HG02981 (cell line): ENCODE measurements around the gene CAPN9.

Source experiments
- ATAC-seq: cut with Tn5 transposase; IDR thresholded peaks from one replicate; pipeline ENCODE4 v1.9.1; 2021; ENCODE audit warnings: mild to moderate bottlenecking, moderate library complexity; ENCODE audit not compliant: unreplicated experiment

Gene CAPN9

DNA sequence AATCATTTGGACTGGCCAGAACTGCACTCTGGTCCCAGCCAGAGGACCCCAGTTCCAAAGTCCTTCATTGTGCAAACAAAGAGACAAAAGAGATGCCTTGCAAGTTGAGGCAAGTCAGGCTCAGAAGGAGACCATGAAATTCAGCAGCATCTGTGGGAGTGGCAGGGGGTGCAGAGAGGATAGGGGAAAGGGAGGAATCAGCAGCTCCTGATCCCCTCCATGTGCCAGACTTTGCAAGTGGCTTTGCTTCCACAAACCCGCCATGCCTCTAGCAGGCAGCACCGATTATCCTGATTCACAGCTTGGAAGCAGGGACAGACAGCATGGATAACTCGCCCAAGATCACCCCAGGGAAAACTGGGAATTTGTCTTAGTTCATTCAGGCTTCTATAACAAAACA, 2.1 kb upstream of the CAPN9 start:
- ATAC-seq, result no peak

DNA sequence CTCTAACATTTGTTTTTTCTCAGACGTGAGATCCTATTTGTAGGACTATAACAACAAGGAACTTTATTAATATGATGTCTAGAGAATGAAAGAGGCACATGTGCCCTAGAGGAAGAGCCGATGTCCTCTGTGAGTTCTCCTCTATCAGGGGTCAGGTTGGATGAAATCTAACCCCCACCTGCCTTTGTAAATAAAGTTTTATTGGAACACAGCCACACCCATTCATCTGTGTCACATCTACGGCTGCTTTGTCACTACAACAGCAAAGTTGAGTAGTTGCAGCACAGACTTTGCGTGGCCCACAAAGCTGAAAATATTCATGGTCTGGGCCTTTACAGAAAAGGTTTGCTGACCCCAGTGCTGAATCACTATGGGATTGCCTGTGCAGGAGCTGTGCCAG, 571 bp upstream of the CAPN9 start:
- no peak for ATAC-seq

DNA sequence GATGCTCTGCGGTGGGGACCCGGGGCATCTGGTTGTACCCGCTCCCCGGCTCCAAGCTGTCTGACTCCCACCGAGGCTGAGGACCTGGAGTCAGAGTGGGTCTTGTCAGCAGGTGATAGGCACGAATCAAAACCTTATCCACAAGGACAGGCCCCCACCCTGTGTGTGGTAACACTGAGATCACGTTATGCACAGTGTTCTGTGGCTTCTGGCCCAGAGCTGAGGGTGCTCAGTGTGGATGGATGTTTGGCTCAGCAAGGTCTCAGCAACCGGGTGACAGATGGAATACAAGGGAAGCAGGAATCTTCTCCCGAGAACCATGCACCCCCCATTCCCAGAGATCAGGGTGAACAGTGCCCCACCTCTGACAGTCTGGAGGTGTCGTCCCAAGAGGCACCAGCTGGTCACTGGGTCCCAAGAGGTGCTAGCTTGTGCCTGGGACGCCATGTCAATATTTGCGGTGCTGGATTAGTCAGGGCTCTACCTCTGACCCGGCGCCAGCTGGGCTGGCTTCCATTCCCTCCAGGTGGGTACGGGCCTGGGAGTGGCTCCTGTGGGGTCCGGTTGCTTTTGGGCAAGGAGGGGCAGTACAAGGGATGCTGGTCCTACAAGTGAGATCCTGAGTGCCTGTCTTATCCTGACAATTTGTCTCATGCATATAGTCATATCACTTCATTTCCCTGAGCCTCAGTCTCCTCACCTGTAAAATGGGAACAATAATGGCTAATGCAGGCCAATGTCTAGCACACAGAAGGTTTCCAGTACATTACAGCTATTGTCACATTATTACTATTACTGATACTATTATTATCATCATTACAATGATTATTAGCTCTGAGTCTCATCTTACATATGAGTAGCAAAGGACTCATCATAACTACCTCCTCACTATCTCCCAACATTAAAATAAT, 957 bp downstream of the CAPN9 start:
- ATAC-seq, result no peak

DNA sequence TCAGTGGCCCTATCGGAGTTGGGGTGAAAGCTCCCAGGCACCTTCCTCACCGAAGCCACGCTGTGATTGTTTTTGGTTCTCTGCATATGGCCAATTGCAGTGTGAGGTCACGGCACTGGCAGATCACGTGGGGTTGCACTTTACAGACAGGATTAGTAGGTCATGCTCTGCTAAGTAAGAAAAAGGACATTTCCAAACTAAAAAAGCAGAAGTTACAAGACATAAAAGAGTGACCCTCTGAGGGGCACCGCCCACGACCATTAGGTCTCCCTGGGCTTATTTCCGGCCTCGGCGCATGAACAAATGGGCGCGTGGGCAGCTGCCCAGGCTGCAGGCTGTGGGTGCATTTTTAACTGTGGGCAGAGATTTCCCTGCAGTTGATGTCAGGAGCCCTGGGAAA, 2.0 kb downstream of the CAPN9 start:
- ATAC-seq, result no peak

DNA sequence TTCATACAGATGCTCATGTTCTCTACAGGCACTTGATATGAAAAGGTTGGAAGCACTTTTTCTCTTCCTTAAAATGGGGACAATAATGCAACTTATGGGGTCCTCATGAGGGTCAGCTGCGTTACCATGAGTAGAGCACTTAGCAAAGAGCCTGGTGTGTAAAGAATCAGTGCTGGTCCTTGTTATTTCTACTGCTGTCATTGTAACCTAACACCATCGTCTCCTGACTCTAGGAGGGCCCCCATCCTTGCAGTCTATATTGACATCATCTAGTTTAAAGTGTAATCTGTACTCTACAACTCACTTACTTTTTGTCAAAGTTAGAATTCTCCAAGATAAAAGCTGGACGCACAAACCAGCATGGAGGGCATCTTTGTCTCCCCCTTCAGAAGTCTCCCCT, 2.4 kb downstream of the CAPN9 start:
- ATAC-seq, result no peak

DNA sequence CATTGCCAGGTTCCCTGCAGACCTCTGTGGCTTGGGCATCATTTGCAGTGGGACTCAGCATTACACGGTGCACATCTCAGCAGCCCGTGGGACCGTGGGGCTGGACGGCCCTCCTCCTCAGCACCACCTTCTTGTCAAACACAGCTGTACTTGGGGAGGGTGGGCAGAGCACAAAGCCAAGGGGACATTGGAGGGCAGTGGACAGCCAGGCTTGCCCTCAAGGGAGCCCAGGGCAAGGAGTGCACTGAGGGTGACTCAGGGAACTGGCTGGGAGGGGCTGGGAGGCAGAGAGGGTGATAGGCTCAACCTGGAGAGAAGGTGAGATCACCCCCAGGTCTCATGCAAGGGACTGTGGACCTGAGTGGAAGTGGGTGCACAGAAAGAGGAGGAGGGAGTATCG, 3.4 kb downstream of the CAPN9 start:
- ATAC-seq, result no peak

DNA sequence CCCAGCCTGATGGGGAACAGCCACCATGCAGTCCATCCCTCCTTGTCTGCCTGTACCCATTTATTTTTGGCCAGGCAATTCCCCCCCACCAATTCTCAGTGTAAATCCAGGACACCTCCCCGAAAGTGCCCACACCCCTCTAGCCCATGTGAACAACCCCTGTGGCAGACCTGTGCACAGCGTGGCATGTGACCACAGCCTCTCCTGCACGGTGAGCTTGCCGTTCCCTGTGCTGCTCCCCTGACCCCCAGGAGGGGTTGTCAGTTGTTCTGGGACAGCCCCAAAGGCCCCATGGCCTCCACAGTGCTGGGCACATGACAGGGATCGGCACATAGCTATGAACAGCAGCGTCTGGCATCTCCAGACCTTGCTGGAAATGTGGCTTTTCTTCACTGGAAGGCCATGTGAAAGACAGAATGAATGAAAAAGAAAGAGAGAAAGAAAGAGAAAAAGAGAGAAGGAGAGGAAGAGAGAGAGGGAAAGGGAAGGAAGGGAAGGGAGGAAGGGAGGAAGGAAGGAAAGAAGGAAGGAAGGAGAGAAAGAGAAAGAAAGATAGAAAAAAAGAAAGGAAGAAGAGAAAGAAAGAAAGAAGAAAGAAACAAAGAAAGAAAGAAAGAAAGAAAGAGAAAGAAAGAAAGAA, 3.9 kb downstream of the CAPN9 start:
- no peak for ATAC-seq

DNA sequence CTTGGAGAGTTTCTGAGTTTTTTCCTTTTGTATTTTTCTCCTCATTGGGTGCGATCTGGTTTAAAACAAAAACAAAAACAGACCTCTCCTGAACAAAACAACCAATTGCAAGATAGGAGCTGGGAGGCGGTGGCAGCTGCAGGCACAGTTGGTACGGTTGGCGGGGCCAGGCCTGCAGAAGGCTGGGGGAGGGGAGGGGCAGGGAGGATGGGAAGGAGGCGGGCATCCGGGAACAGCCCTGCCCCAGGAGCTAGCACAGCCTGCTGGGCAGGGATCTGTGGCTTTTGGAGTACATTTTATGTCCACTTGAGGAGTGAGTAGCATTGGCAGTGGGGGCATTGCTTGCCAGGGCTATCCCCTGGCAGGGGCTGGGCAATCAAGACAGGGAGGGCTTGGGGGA, 5.2 kb downstream of the CAPN9 start:
- ATAC-seq, result no peak

DNA sequence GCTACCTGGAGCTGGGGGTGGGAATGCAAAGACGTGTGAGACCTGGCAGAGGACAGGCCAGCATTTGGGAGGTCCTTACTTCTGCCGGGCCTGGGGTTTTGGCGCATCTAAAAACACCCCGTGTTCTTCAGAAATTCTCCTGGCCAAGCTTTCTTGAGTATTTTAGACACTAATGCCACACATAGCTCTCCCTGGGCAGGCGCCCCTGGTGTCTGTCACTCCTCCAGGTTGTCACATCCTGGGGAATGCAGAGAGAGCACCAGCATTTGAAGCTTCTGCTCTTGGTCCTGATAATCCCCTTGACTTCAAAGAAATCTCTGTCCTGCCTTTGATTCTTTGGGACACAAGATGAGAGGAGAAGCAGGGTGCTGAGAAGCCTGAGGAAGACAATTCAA, 6.0 kb downstream of the CAPN9 start:
- no peak for ATAC-seq

DNA sequence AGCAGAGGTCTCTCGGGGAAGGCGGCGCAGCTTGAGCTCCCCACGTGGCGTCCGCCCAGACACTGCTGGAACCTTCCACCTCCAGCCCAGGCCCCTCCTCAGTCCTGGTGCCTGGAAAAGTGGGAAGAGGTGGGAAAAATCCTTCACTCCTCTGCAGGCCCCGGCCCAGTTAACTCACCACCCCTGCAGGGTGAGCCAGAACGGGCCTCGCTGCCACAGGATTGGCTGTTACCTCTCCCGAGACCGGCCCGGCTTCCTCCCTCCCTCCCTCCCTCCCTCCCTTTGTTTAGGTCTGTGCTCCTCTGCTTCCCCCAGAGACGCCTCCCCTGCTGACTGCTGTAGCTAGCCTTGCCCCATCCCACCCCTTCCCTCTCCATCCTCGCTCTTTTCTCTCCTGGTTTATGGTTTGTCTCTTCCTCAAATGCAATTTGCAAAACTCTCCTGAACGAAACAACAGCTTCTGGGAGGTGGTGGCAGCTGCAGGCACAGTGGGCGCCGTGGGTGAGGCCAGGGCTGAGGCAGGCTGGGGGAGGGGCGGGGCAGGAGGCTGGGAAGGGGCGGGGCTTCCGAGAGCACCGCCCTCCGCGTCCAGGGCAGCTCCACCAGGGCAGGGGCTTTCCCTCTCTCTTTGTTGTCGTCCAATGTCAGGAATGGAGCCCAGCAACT, 6.5 kb downstream of the CAPN9 start:
- no peak for ATAC-seq

DNA sequence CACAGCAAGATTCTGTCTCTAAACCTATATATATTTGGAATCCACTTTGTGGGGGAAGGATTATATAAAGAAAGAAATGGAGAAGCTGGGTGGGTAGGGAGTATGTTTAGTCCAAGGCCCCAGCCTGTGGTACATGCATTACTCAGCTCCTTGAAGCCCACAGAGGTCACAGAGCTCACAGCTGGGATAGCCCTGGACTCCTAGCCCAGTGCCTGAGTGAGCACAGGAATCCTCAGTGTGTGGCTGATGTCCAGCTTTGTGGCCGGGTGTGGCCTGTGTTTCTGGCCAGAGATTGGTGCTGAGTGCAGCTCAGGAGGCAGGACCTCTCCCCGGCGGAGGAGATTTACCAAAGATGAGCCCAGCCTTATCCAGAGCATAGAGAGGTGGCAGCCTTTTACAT, 7.6 kb downstream of the CAPN9 start:
- ATAC-seq, result no peak

DNA sequence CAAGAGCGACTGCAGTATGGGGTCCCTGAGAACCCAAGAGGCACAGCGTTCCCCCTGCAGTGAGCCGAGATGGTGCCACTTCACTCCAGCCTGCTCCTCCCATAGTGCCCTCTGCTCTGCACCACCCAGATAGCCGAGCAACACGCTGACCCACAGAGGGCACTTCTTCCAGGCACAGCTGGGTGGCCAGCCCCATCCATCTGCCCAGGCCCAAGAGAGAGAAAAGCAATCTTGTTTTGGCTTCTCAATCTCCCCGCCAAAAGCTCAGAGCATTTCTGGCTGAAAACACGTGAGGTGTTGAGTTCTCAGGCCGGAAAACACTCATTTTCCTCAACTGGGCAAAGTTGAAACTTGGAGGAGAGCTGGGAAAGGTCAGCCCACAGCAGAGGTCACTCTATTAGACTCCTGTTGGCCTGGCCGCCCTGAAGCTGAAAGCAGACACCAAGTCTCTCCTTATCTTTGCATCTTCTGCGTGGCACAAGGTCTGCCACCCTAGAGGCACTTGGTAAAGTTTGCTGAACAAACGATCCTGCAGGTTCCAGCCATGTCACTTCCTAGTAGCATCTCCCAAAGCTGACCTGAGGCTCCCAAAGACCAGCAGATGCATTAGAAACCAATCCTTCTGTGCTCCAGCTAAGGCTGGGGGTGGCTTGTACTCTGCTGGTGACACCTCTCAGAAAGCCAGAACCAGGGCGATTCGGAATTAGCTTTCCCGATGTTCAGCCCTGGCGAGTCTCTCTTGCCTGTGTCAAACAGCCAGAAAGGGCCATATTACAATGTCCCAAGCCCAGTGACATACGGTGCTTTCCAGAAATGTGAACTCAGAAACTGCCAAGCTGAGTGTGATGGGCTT, 10.9 kb downstream of the CAPN9 start:
- no peak for ATAC-seq

DNA sequence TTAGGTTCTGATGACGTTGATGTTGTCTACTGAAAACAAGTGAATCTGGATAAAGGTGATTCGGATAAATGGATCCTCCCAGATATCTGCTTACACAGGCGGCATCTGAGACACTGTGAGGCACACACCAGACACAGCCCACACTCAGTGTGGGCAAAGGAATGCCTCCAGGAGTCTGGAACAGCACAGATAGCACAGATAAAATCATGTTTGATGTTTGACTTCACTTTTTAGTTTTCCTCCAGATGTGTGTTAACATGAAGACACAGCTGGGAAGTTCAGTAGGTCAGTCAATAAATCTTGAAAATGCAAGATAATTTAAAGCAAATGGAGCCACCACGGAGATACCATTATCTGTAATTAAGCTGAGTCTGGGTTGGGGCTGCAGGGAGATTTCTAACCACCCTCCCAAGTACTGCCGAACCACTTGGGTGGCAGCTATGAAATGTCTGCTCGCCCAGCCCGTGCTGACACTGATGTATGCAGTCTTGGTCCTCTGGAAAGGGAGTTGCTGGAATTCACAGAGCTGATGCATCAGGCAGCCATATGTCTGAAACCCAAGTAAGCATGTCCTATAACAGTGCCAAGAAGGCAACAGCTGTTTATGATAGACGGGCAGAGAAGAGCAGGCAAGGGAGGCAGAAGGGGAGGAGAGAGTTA, 11.7 kb downstream of the CAPN9 start:
- ATAC-seq, result no peak

DNA sequence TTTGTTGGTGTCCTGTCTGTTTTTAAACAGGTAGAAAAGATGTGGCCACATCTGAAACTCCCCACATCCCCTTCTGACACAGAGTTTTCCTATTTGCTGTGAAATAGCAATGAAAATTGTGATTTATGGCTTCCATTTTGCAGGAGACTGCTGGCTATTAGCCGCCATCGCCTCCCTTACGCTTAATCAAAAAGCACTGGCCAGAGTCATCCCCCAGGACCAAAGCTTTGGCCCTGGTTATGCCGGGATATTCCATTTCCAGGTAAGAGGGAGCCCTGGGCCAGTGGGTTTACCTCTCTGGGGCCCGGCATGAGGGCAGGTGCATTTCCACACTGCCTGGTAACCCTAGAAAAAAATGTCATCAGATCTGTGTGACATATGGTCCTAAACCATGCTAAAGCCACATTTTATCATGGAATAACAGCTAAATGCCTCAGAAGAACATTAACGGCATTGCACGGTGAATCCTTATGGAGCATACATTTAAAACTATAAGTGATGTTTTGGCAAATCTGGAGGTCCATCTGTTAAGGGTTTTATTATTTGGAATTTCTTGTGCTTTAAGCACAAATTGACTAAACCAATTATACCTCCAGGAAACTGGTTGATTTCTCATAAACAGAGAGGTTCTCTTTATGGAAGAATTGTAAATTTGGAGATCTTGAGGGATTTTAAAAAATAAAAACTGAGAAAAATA, 12.3 kb downstream of the CAPN9 start:
- no peak for ATAC-seq

DNA sequence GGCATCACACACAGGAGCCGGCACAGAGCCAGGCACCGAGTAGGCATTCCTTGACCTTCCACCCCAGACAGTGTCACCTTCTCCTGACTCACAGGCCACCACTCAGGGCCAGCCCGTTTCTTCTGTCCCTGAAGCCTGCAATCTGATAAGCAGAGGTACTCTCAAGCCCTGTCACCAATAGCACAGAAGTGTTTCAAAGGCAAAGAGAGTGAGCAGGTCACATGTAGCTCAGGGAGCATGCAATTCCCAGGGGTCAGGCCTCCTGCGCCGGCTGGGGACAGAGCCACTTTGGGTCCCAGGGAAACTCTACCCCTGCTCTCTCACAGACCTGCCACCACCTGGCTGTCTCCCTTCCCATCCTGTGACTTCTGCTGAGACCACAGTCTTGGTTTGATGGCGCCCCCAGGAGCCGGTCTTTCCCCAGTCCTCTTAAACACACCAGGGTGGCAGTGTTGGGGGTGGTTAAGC, 13.2 kb downstream of the CAPN9 start:
- ATAC-seq, result no peak

DNA sequence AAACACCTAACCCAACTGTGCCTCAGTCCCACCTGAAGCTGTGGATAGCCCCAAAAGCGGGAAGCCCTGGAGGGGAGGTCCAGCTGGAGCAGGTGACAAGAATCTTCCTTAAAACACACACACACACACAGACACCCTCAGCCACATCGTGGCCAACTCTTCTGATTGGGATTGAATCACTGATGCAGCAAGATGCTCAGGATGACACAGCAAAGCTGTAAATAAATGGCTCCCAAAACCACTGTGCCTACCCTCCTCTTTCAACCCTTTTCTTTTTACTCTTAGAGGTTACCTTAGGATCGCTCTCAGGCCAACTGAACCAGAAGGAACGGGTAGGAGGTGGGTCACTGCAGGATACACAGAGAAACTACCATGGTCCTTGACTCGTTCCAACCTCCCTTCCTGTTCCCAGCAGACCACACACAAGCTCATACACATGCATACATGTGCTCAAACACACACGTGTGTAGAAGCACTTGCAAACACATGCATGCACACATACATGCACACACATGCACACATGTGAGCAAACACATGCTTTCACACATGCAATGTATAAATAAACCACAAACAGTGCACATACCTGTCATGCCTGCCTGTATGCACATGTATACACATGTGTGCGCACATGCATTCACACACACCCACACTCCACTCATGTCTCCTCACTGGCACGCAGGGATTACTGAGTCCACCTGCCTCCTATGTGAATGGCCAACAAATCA, 14.4 kb downstream of the CAPN9 start:
- no peak for ATAC-seq

DNA sequence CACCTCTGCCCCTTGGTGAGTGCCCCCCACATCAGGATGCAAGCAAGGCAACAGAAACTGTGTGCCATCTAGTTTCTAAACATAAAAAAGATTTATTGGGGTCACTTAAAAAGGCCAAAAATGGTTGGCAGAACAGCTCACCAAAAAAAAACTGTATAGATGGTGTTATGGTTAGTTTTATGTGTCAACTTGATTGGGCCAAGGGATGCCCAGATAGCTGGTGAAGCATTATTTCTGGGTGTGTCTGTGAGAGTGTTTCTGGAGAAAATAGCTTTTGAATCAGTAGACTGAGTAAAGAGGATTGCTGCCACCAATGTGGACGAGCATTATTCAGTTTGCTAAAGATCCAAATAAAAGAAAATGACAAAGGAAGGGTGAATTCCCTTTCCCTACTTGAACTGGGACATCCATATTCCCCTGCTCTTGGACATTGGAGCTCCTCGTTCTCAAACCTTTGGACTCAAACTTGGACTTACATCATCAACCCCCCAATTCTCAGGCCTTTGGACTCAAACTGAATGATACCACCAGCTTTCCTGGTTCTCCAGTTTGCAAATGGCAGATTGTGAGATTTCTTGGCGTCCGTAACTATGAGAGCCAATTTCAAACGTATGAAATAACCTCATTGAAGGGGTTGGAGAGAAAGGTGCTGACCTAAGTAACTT, 16.9 kb downstream of the CAPN9 start:
- ATAC-seq, result no peak

DNA sequence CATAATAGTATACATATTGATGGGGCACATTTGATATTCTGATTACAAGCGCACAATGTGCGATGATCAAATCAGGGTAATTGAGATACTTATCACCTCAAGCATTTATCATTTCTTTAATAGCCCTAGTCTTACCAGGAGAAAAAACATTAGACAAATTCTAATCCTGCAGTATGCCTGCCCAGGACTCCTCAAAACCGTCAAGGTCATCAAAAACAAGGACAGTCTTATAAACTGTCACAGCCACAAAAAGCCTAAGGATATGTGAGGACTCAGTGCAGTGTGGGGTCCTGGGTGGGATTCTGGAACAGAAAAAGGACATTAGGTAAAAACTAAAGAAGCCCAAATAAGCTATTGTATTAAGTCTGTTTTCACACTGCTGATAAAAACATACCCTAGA, 19.1 kb downstream of the CAPN9 start:
- no peak for ATAC-seq
